Stimulated activated naive CD4-positive, alpha-beta T cell (primary cell): ENCODE measurements around the gene CCDC196.
"Not testable (repeated sequence)": the region's sequence is repeated elsewhere in the genome, so short reads cannot be mapped to it uniquely, and the experiment has no call there.

Experiments
- DNase-seq, 6 experiments: peaks; one replicate each; lab custom pipeline; 2025; lab: John Stamatoyannopoulos, UW

CCDC196 gene

GRCh38 chr14:66495218-66496098 lies 9.3 kb downstream of the CCDC196 start:
- DNase-seq: peak in 3 of 6 experiments; percentile 2 to 37 (median 28)

- DNase-seq: no peak
Observed at GRCh38 chr14:66496188-66496807, 10.1 kb downstream of the CCDC196 start.

- peak in 2 of 6 experiments; percentile 6 to 10 for DNase-seq
Observed at GRCh38 chr14:66496911-66497310, 10.7 kb downstream of the CCDC196 start.

- DNase-seq: no peak
Observed at GRCh38 chr14:66498311-66498710, 12.1 kb downstream of the CCDC196 start.

GRCh38 chr14:66501592-66501991 lies 15.4 kb downstream of the CCDC196 start:
- DNase-seq: no peak

- not testable (repeated sequence) for DNase-seq
Observed at GRCh38 chr14:66502836-66503235, 16.7 kb downstream of the CCDC196 start.

GRCh38 chr14:66503532-66503931 lies 17.4 kb downstream of the CCDC196 start:
- no peak for DNase-seq

GRCh38 chr14:66507181-66507721 lies 21.1 kb downstream of the CCDC196 start:
- DNase-seq: no peak

GRCh38 chr14:66507722-66508546 lies 21.8 kb downstream of the CCDC196 start, which contains the start of gene GPHN:
Gene GPHN, plus strand, starts transcription at chr14:66508147.
- DNase-seq: peak; percentile 75 to 86 (median 80)

GRCh38 chr14:66508547-66508845 lies 22.3 kb downstream of the CCDC196 start:
- DNase-seq: peak in 1 of 6 experiments; percentile 64

GRCh38 chr14:66508846-66509621 lies 22.9 kb downstream of the CCDC196 start:
- peak; percentile 11 to 53 (median 32) for DNase-seq

GRCh38 chr14:66509874-66510273 lies 23.7 kb downstream of the CCDC196 start:
- peak in 1 of 6 experiments; percentile 8 for DNase-seq

GRCh38 chr14:66511849-66512248 lies 25.7 kb downstream of the CCDC196 start:
- no peak for DNase-seq

GRCh38 chr14:66514213-66514612 lies 28.0 kb downstream of the CCDC196 start:
- no peak for DNase-seq

GRCh38 chr14:66530526-66530925 lies 44.4 kb downstream of the CCDC196 start:
- no peak for DNase-seq

GRCh38 chr14:66539034-66539433 lies 52.9 kb downstream of the CCDC196 start:
- DNase-seq: no peak

- DNase-seq: no peak
Observed at GRCh38 chr14:66540038-66540437, 53.9 kb downstream of the CCDC196 start.

- no peak for DNase-seq
Observed at GRCh38 chr14:66541627-66542026, 55.5 kb downstream of the CCDC196 start.

- no peak for DNase-seq
Observed at GRCh38 chr14:66543996-66544395, 57.8 kb downstream of the CCDC196 start.

- DNase-seq: not testable (repeated sequence)
Observed at GRCh38 chr14:66545191-66545590, 59.0 kb downstream of the CCDC196 start.

- DNase-seq: not testable (repeated sequence)
Observed at GRCh38 chr14:66545751-66546150, 59.6 kb downstream of the CCDC196 start.
